Neural progenitor cell (in vitro differentiated cells): ENCODE data around the gene HYLS1.

Experiments used
- CTCF ChIP-seq: fragments of 200-600 bp; sonication (generic); IDR thresholded peaks from 2 replicates; pipeline ENCODE4 v1.5.1; 2017; ENCODE audit warnings: antibody characterized with exemption, mild to moderate bottlenecking
- EZH2 ChIP-seq: fragments of 200-600 bp; sonication (generic); IDR thresholded peaks from 2 replicates; pipeline ENCODE4 v1.6.1; 2017; ENCODE audit warnings: antibody characterized with exemption, mild to moderate bottlenecking, moderate library complexity
- EZH2phosphoT487 ChIP-seq: fragments of 200-600 bp; sonication (generic); IDR thresholded peaks from 2 replicates; pipeline ENCODE4 v1.6.1; 2017; ENCODE audit warnings: antibody characterized with exemption

GRCh38 chr11:125922156-125922555 is 34.7 kb downstream of the HYLS1 start:
- no peak for TF ChIP-seq CTCF
- no peak for TF ChIP-seq EZH2
- TF ChIP-seq EZH2phosphoT487, result no peak
